ENCODE data around the gene PSMB5. TPM values are rescaled to one million over a fixed set of nuclear protein-coding genes. Genes with fewer than 3 reads are reported as not detected.

PSMB5 gene
- total and polyA plus RNA-seq, 2 of the 13 experiments (the other 11 are each of a cell fraction or from before 2014, with no cell fraction given) = 705 to 871 TPM

DNA sequence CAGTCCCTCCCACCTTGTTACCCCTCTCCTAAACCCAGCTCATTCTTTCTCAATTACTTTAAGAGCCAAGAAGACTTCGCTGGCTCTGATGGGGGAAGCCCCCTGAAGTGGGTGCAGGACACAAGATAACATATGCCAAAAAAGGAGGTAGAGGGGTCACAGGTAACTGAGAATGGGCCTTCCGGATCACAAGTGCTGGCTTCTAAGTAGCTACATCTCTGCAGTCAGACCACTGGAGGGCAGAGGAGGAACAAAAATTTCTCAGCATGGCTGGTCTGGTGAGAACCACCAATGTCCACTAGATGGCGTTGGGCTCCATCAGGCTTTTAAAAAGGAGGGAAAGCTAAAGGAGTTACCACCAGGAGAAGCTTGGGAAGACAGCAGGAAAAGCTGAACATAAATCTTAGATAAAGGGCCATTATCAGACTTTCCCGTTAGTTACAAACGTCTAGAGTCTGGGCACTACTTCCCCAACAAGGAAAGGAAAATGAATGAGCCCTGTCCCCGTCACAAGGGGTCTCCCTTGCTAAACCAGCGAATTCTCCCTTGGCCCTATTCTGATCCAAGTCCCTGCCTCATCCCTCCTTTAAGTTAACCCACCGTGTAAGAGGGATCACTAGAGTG is 34.2 kb upstream of the PSMB5 start (continued):
- TF ChIP-seq, protein P1, sequence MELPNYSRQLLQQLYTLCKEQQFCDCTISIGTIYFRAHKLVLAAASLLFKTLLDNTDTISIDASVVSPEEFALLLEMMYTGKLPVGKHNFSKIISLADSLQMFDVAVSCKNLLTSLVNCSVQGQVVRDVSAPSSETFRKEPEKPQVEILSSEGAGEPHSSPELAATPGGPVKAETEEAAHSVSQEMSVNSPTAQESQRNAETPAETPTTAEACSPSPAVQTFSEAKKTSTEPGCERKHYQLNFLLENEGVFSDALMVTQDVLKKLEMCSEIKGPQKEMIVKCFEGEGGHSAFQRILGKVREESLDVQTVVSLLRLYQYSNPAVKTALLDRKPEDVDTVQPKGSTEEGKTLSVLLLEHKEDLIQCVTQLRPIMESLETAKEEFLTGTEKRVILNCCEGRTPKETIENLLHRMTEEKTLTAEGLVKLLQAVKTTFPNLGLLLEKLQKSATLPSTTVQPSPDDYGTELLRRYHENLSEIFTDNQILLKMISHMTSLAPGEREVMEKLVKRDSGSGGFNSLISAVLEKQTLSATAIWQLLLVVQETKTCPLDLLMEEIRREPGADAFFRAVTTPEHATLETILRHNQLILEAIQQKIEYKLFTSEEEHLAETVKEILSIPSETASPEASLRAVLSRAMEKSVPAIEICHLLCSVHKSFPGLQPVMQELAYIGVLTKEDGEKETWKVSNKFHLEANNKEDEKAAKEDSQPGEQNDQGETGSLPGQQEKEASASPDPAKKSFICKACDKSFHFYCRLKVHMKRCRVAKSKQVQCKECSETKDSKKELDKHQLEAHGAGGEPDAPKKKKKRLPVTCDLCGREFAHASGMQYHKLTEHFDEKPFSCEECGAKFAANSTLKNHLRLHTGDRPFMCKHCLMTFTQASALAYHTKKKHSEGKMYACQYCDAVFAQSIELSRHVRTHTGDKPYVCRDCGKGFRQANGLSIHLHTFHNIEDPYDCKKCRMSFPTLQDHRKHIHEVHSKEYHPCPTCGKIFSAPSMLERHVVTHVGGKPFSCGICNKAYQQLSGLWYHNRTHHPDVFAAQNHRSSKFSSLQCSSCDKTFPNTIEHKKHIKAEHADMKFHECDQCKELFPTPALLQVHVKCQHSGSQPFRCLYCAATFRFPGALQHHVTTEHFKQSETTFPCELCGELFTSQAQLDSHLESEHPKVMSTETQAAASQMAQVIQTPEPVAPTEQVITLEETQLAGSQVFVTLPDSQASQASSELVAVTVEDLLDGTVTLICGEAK (IDR thresholded peaks at IDR 0.05) = no peak
- TF ChIP-seq, protein P1 (CRISPR knock-in tag; IDR thresholded peaks at IDR 0.05) = no peak
- TF ChIP-seq SMYD3 (CRISPR knock-in tag; IDR thresholded peaks at IDR 0.05) (peak; percentile 66; the same call in 1 of the 2 replicates), TEAD2 (CRISPR knock-in tag; IDR thresholded peaks at IDR 0.05) (no peak), TMF1 (CRISPR knock-in tag; IDR thresholded peaks at IDR 0.05; ENCODE audit: low read depth) (no peak; the same call in 1 of the 2 replicates), DNMT3B (CRISPR knock-in tag; conservative IDR thresholded peaks at IDR 0.05) (no peak), ZNF33A (CRISPR knock-in tag; IDR thresholded peaks at IDR 0.05; ENCODE audit: borderline replicate concordance) (no peak), HOXA5 (CRISPR knock-in tag; IDR thresholded peaks at IDR 0.05) (peak; percentile 95; the same call in 1 of the 2 replicates), JUN (CRISPR knock-in tag; IDR thresholded peaks at IDR 0.05) (no peak), ZNF878 (CRISPR knock-in tag; IDR thresholded peaks at IDR 0.05) (0 out of 2 replicates have a peak, but pooled peaks have one; percentile 45), ARNT2 (CRISPR knock-in tag; IDR thresholded peaks at IDR 0.05; ENCODE audit: low read depth) (peak; percentile 47; the same call in 1 of the 2 replicates), CEBPB (IDR thresholded peaks at IDR 0.05; ENCODE audit: borderline replicate concordance, low read depth, low read length) (no peak), SYNCRIP (IDR thresholded peaks at IDR 0.05; ENCODE audit: insufficient read depth, low read depth, low read length) (no peak), U2AF2 (IDR thresholded peaks at IDR 0.05; ENCODE audit: low read depth, low read length) (no peak), ZC3H4 (CRISPR knock-in tag; IDR thresholded peaks at IDR 0.05; ENCODE audit: borderline replicate concordance) (no peak), ZNF83 (CRISPR knock-in tag; IDR thresholded peaks at IDR 0.05; ENCODE audit: borderline replicate concordance) (no peak; the same call in 1 of the 2 replicates)
- TF ChIP-seq, protein P2, sequence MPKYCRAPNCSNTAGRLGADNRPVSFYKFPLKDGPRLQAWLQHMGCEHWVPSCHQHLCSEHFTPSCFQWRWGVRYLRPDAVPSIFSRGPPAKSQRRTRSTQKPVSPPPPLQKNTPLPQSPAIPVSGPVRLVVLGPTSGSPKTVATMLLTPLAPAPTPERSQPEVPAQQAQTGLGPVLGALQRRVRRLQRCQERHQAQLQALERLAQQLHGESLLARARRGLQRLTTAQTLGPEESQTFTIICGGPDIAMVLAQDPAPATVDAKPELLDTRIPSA (CRISPR knock-in tag; IDR thresholded peaks at IDR 0.05; ENCODE audit: borderline replicate concordance) = no peak
- TF ChIP-seq, protein P3, sequence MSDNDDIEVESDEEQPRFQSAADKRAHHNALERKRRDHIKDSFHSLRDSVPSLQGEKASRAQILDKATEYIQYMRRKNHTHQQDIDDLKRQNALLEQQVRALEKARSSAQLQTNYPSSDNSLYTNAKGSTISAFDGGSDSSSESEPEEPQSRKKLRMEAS (IDR thresholded peaks at IDR 0.05) = peak; percentile 75
- TF ChIP-seq, protein P4, sequence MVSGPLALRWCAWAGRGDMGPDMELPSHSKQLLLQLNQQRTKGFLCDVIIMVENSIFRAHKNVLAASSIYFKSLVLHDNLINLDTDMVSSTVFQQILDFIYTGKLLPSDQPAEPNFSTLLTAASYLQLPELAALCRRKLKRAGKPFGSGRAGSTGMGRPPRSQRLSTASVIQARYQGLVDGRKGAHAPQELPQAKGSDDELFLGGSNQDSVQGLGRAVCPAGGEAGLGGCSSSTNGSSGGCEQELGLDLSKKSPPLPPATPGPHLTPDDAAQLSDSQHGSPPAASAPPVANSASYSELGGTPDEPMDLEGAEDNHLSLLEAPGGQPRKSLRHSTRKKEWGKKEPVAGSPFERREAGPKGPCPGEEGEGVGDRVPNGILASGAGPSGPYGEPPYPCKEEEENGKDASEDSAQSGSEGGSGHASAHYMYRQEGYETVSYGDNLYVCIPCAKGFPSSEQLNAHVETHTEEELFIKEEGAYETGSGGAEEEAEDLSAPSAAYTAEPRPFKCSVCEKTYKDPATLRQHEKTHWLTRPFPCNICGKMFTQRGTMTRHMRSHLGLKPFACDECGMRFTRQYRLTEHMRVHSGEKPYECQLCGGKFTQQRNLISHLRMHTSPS (CRISPR knock-in tag; IDR thresholded peaks at IDR 0.05; ENCODE audit: low read depth) = no peak
